GM19193 (cell line): ENCODE results near the gene PABPN1L.

ENCODE experiments used
- POLR2A ChIP-seq: IDR thresholded peaks from 4 replicates; pipeline ENCODE4 v1.6.1; 2011; ENCODE audit not compliant: insufficient read depth, insufficient read length; ENCODE audit errors: extremely low read depth

Gene PABPN1L

GRCh38 chr16:88839745-88840599 lies 26.5 kb downstream of the PABPN1L start:
- no peak for TF ChIP-seq POLR2A

GRCh38 chr16:88839026-88839529 lies 27.4 kb downstream of the PABPN1L start:
- no peak for TF ChIP-seq POLR2A

- no peak for TF ChIP-seq POLR2A
Observed at GRCh38 chr16:88838566-88838965, 27.9 kb downstream of the PABPN1L start.

GRCh38 chr16:88837806-88838205 lies 28.7 kb downstream of the PABPN1L start:
- TF ChIP-seq POLR2A: no peak

GRCh38 chr16:88836791-88837190 lies 29.7 kb downstream of the PABPN1L start:
- TF ChIP-seq POLR2A: no peak

GRCh38 chr16:88835818-88836217 lies 30.6 kb downstream of the PABPN1L start:
- no peak for TF ChIP-seq POLR2A

- TF ChIP-seq POLR2A: no peak
Observed at GRCh38 chr16:88835383-88835782, 31.1 kb downstream of the PABPN1L start.

GRCh38 chr16:88834670-88835069 lies 31.8 kb downstream of the PABPN1L start:
- TF ChIP-seq POLR2A: no peak

GRCh38 chr16:88833086-88833485 lies 33.4 kb downstream of the PABPN1L start:
- TF ChIP-seq POLR2A: no peak

- no peak for TF ChIP-seq POLR2A
Observed at GRCh38 chr16:88831838-88832237, 34.6 kb downstream of the PABPN1L start.

- no peak for TF ChIP-seq POLR2A
Observed at GRCh38 chr16:88830783-88831182, 35.7 kb downstream of the PABPN1L start.

GRCh38 chr16:88830258-88830657 lies 36.2 kb downstream of the PABPN1L start:
- no peak for TF ChIP-seq POLR2A

GRCh38 chr16:88828711-88829110 lies 37.7 kb downstream of the PABPN1L start:
- TF ChIP-seq POLR2A: no peak

GRCh38 chr16:88827727-88828126 lies 38.7 kb downstream of the PABPN1L start:
- no peak for TF ChIP-seq POLR2A

GRCh38 chr16:88826070-88826840 lies 40.2 kb downstream of the PABPN1L start:
- TF ChIP-seq POLR2A: no peak

GRCh38 chr16:88825146-88825545 lies 41.3 kb downstream of the PABPN1L start:
- TF ChIP-seq POLR2A: no peak

GRCh38 chr16:88824256-88825077 lies 42.0 kb downstream of the PABPN1L start:
- no peak for TF ChIP-seq POLR2A
